Epithelial cell of esophagus (primary cell): ENCODE results near the gene ZNF608.

ENCODE experiments used
- DNase-seq: peaks from one replicate; pipeline ENCODE4 v3.0.0; 2010; ENCODE audit warnings: low read depth
- H3K4me3 ChIP-seq: 2 replicates; pipeline ENCODE4 v1.5.1; 2011; ENCODE audit warnings: mild to moderate bottlenecking, low read length, control low read depth
- CTCF ChIP-seq: IDR thresholded peaks from 2 replicates; pipeline ENCODE4 v1.5.1; 2011; ENCODE audit warnings: low read depth, mild to moderate bottlenecking, low read length, control low read depth, inconsistent platforms; ENCODE audit not compliant: insufficient read depth; ENCODE audit errors: missing control alignments

Gene ZNF608

DNA sequence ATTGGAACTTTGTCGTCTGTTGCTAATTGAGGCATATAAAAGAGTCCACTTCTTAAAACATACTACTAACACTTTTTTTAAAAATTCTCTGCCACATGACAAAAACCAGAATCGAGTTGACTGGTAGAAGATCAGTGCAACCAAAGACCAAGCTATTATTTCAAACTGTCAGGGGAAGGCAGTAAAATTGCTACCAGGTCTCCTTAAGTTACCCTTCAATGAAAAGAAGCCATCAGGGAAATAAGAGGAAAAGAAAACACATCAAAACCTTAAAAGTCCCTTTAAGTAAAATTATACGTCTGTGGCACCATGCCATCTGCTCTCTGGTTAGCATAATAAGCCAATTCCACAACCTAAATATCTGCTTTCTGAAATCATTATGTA is 9.6 kb downstream of the ZNF608 start:
- no peak overlapping the region for H3K4me3 ChIP-seq
- TF ChIP-seq CTCF = no peak
- no peak for DNase-seq

DNA sequence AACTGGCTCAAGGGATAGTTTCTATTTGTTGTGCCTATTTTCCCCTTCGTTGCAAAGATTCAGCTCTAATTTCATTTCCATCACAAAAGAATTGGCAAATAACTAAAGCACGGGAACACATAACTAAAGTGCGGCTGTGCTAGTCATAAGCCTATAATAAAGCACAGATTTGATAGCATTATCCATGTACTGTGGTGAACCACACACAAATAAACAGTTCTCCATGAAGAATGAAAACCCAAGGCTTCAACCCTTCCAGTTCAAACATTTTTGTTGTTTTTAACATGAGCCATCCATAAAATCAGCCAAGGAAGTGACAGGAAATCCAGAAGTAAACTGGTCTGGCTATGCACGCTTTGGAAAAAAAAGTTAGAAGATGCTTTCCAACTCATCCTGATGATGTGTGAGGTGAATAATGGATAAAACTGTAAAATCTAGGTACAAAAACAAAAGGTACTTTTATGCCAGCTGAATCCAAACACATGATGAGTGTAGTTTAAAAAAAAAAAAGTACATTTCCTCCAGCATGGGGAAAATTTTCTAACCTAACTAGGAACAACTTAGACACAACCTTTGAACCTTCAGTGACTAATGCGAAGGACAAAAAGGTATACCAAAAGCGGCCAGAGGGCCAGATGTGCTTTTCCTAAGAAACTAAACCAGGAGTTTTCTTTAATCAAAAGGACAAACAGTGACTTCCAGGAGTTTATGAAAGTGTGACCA is 10.2 kb downstream of the ZNF608 start:
- TF ChIP-seq CTCF = no peak
- DNase-seq = no peak
- no peak overlapping the region for H3K4me3 ChIP-seq

- DNase-seq = no peak
Observed at GRCh38 chr5:124735169-124735858, 11.1 kb downstream of the ZNF608 start.

DNA sequence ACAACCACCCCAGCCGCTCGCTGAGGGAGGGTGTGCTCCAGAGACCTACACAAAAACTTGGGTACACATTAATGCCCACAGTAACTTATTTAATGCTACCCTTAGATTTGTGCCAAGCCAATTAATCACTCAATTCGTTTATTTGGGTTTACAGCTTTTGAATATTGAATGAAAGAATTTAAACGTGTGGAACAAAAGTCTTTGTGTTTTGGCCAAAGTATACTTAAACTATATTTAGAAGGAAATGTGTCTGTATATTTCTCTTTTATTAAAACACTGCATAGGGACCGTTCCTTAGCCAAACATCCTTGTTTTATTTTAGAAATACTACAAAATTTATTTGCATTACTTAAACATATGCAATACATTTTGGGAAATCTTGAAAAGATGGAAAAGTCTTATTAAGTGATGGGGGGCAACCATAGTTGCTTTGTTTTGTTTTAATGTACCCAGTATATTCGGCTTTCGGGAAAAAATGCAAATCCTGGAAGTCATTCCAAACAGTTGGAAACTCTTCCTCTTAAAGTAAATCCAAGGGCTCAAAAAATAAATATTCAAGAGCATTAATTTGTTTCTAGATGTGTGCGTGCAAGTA is 11.8 kb downstream of the ZNF608 start:
- DNase-seq = no peak
- no peak for TF ChIP-seq CTCF
- no peak overlapping the region for H3K4me3 ChIP-seq

More at GRCh38 chr5:124735169-124735858, 11.1 kb downstream of the ZNF608 start:
- TF ChIP-seq CTCF = no peak
- H3K4me3 ChIP-seq = no peak overlapping the region

- DNase-seq = no peak
- TF ChIP-seq CTCF = no peak
- no peak overlapping the region for H3K4me3 ChIP-seq
Observed at GRCh38 chr5:124733329-124733650, 13.1 kb downstream of the ZNF608 start.

- no peak for TF ChIP-seq CTCF
- no peak for DNase-seq
- H3K4me3 ChIP-seq = no peak overlapping the region
Observed at GRCh38 chr5:124732428-124733328, 13.8 kb downstream of the ZNF608 start.
